RCC 7860 (cell line): ENCODE data around the gene RTN4IP1.

Experiments
- DNase-seq: peaks from one replicate; pipeline ENCODE4 v3.0.0-alpha.2; 2015; ENCODE audit warnings: low spot score
- FAIRE-seq: peaks from 2 replicates; lab custom pipeline; 2012; peaks lifted over from hg19 to GRCh38; lab: Jason Lieb, UNC

Gene RTN4IP1, protein sequence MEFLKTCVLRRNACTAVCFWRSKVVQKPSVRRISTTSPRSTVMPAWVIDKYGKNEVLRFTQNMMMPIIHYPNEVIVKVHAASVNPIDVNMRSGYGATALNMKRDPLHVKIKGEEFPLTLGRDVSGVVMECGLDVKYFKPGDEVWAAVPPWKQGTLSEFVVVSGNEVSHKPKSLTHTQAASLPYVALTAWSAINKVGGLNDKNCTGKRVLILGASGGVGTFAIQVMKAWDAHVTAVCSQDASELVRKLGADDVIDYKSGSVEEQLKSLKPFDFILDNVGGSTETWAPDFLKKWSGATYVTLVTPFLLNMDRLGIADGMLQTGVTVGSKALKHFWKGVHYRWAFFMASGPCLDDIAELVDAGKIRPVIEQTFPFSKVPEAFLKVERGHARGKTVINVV

DNA sequence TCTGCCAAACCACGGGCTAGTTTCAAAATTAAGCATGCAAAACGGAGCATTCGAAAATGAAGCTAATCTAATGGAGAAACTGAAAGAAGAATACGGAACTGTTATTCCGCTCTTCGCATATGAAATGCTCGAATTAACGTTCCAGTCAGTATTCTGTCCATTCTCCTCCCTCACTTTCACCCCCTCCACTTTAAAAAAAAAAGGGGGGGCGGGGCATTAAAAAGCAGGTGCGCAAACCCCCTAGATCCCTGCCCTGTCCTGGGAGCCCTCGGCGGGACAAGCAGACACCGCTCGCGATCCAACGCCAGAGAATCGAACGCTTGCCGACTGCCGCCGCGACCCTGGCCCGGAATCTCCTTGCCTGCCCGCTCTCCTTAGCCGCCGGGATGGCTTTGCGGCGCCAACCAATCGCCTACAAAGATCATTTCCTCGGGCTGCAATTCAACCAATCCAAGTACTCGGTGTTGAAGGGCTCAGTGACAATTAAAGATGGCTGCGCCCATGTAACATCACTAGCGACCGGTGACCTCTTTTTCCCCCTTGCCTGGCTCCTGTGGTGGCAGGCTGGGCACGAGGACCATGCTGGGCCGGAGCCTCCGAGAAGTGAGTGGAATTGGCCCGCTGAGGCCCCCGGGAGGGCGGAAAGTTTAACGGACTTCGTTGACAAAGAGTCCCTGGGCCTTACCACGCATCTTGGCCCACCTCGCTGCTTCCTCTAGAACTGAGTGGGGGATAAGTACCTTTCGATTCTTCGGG, at the start of gene RTN4IP1, which contains the start of gene QRSL1:
Gene RTN4IP1 (minus strand): TSS at position 396 of the 756 bp plus-strand sequence. CDS start 477 bp downstream, outside the sequence.
Gene QRSL1 (plus strand): TSS at position 476 of the 756 bp plus-strand sequence. CDS start 104 bp downstream, at position 580.
- DNase-seq, result peak; percentile 81
- FAIRE-seq, result peak; percentile 34

DNA sequence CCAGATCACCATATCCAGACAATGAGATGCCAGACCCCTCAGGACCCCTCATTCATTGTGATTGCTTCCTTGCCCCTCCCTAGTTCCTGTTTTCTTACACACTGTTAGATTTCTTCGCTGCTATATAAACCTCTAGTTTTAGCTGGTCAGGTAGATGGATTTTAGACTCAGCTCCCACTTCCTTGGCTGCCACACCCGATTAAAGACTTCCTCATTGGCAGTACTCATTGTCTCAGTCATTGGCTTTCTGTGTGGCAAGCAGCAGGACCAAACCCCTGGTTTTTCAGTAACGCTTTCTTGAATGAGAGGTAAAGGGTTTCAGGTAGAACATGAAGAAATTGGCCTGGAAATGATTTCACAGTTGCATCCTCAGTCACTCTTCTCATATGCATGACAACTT, 48.0 kb upstream of the RTN4IP1 start:
- DNase-seq (no peak), FAIRE-seq (no peak)

DNA sequence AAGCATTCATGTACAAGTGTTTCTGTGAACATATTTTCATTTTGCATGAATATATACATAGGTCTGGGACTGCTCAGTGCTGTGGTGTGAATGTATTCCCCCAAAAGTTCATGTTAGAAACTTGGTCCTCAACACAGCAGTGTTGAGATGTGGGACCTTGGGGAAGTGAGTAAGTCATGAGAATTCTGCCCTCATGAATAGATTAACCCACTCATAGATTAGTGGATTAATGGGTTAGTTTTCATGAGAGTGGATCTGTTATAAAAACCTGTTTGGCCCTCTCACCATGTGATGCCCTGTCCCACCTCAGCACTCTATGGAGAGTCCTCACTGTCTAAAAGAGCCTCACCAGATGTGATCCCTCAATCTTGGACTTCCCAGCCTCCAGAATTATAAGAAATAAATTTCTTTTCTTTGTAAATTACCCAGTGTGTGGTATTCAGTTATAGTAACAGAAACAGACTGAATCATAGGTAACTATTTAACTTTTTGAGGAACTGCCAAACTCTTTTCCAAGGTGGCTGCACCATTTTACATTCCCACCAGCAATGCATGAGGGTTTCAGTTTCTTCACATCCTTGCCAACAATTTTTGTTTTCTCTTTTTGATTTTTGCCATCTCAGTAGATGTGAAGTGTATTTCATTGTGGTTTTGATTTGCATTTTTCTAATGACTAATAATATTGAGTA, 45.4 kb upstream of the RTN4IP1 start:
- DNase-seq, result peak; percentile 55
- FAIRE-seq, result peak; percentile 94

DNA sequence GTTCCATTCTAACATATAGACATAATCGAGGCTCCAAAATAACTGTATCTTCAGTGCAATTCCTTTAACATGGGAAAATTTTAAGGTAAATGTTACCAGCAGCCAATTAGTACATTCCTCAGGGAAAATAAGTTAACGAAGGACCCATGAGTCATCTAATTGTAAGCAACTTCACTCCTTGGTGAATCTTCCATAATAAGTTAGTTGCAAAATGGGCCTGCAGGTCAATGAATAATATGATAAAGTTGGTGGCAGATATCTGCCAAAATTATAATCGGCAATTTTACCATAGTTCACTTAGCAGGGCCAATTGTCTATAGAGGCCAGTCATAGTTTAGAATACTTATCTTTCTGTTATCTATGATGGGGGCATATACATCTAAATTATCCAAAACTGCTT, 42.4 kb upstream of the RTN4IP1 start:
- DNase-seq, result no peak

DNA sequence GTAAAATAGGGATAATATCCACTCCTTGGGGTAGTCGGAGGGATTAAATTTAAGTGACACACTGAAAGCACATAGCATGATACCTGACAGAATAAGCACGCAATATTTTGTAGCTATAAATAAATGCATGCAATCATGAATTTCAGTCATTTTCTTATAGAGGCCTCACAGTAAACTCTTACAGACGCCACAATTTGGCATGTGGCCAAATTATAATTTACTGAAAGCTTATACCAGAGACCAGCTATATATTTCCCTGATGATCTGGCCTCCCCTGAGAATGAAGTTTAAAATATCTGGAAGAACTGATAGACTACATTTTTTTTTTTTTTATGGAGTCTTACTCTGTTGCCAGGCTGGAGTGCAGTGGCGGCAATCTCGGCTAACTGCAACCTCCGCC, 40.9 kb upstream of the RTN4IP1 start:
- FAIRE-seq (no peak), DNase-seq (no peak)

More for the DNA sequence above, 42.4 kb upstream of the RTN4IP1 start:
- no peak for FAIRE-seq

DNA sequence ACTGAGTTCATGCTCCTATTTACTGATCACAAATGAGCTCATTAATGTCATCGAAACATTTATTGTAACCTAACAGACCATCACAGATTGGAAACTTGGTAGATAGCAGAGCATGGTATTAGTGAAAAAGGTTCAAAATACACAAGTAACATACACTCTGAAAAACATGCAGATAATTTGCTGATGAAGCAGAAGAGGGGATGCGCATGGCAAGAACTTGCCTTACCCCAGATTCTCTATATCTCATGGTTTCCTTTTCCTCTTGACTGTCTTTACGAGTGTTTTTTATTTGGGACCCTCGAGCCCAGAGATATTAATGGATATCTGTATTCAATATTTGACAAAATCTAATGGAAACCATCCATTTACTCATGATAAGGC, 37.7 kb upstream of the RTN4IP1 start:
- FAIRE-seq, result no peak
- no peak for DNase-seq

DNA sequence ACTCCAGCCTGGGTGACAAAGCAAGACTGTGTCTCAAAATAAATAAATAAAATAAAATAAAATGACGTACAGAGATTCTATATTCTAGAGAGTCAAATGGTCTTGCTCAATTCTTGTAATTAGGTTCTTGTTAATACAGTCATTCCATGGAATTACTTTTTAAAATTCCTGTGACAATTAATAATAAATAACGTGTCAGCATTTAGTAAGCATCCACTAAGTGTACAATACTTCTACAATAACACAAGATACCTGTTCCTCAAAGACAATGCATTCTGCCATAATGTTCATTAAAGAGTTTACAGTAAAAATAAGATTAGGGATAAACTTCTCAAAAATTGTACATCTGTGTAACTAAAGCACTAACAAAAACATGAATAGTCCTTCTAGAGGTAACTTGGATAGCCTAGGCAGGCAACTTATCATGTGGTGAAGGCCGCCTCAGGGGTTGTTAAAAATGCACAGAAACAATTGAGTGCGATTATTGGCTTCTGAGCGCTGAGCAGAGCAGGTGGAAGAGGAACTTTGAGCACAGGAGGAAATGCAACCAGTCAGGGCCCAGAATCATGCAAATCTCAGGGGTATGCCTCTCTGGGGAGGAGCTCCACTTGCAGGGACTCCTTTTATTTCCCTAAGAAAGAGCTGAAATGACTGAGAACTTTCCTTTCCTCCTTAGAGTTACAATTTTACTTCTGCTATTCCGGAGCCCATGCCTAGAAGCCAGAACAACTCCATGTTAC, 37.2 kb upstream of the RTN4IP1 start:
- no peak for FAIRE-seq
- DNase-seq, result no peak

DNA sequence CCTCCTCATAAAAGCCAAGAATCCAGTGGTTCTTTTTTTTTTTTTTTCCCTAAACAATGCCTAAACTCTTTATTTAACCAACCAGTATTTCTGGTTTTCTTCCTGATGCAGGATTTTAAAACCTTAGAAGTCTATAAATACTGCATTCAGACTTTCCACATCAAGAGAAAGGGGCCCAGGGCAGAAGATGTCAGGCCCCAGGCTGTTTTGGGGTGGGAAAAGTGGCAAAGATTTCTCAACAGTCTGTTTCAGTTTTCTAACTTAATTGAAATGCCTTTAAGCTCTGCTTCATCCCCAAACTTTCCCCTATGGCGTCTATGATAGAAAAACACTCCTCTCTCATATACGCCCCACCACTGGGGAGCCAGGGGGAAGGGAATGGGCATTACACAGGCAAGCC, 33.2 kb upstream of the RTN4IP1 start:
- FAIRE-seq, result no peak
- DNase-seq, result no peak

DNA sequence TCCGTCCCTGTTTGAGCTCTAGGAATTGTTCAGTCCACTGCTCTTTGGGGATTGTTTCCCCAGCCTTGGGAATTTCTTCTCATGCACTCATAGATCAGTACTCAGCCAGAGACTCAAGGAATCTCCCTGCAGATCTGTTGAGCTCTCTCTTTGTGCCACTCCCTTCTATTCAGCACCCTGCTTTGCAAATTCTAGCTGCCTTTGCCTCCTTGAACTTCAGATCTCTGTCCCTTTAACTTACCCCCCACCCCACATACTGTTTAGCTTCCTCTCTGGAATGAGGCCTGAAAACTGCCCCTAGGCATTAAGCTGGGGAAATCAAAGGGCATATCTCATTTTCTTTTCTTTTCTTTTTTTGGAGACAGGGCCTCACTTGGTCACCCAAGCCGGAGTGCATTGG, 30.6 kb upstream of the RTN4IP1 start:
- FAIRE-seq, result no peak
- no peak for DNase-seq

DNA sequence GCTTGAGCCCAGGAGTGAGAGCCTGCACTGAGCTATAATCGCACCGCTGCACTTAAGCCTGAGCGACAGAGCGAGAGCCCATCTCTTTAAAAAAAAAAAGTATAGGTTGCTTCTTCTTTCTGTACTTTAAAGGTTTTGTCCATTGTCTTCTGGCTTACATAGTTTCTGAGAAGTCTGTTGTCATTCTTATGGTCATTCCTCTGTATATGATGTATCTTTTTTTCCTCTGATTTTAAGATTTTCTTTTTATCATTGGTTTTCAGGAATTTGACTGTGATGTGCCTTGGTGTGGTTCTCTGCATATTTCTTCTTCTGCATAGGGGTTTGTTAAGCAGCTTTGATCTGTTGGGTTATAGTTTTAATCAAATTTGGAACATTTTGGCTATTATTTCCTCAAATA, 29.2 kb upstream of the RTN4IP1 start:
- FAIRE-seq (no peak), DNase-seq (no peak)

DNA sequence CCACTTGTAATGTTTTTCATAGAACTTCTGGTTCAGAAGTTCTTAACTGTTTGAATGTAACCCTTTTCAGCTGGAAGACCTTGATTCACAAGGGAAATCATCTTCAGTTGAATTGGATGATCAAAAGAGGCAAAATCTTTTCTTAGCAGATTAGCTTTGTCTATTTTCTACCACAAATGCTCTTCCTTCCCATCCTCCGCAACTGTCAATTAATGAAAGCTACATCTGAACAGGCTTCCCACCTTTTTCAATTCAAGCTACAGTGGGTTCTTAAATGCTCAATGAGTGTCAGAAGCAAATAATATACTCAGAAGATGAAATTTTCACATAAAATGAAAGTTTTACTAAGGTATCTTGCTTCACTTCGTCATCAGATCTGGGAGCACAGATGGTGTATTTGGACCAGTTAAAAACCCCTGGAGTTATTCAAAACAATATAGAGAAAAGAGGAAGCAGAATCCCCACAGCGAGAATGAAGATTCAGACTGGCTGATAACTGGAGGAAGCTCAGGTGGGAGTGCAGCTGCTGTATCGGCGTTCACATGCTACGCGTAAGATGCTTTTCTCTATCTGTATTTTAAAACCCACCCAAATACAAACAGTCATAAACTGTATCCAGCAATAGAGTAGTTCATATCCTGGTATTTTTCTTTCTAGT, 19.5 kb upstream of the RTN4IP1 start:
- DNase-seq (no peak), FAIRE-seq (no peak)

DNA sequence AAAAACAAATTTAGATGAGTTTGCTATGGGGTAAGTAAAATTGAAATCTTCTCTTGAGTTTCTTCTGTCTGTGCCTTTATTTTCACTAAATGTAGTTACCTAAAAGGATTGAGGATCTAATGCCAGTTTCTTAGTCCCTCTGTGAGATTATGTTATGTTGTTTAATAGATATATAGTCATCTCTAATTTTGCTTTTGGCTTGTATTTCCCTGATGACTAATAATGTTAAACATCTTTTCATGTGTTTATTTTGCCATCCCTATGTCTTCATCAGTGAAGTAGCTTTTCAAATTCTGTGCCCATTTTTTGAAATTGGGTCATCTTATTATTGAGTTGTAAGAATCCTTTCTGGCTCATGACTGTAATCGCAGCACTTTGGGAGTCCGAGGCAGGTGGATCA, 13.8 kb upstream of the RTN4IP1 start:
- FAIRE-seq (no peak), DNase-seq (no peak)

DNA sequence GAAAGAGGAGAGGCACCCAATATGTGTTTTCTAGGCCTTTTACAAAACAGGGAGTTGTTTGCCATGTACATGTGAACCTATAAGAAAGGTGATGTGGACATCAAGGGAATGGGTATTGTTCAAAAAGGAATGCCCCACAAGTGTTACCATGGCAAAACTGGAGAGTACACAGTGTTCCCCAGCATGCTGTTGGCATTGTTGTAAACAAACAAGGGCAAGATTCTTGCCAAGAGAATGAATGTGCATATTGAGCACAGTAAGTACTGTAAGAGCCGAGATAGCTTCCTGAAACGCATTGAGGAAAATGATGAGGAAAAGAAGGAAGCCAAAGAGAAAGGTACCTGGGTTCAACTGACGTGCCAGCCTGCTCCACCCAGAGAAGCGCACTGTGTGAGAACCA, 13.2 kb upstream of the RTN4IP1 start:
- FAIRE-seq, result no peak

DNA sequence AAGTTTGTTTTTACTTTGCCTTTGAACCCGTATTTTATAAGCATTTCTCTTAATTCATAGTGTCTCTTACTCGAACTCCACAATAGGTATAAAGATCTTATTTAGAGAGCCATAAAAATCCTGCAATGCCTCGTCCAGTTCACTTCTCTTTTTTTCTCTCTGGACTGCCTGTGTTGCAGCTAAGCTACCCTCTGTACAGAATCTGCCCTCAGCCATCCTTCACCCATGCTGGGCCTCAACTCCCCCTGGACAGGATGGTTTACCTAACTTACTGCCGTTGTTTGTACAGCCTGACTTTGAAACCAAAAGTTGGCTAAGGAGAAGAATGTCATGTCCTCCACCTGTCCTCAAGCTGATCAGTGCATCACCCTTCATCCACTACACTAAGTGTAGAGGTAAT, 10.5 kb upstream of the RTN4IP1 start:
- DNase-seq (no peak), FAIRE-seq (no peak)

More for the DNA sequence above, 13.2 kb upstream of the RTN4IP1 start:
- no peak for DNase-seq

DNA sequence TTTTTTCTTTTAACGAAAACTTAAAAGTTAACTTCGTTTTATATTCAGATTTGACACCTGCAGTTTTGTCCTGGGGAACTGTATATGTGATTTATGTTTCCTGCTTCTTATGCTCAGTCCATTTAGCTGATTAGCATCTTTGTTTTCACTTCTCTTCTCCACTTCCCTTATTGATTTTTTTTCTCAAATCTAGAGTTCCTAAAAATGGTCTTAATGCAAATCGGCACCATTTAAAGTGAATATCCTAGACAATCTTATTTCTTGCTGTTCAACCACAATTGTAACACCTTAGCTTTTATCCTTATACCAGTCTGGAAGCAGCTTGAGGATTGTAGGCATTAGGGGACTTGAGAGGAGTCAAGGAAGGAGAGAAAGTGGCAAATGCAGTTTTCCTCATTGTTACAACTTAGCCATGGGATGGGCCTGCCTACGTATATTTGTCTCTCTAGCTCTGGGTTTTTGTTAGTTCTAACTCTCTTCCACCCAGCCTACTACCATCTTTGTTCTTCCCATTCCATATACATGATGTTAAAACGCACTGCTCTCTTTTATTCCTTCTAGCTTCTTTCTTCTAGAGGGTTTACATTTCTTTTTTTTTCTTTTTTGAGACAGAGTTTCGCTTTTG, 8.5 kb upstream of the RTN4IP1 start:
- no peak for FAIRE-seq

DNA sequence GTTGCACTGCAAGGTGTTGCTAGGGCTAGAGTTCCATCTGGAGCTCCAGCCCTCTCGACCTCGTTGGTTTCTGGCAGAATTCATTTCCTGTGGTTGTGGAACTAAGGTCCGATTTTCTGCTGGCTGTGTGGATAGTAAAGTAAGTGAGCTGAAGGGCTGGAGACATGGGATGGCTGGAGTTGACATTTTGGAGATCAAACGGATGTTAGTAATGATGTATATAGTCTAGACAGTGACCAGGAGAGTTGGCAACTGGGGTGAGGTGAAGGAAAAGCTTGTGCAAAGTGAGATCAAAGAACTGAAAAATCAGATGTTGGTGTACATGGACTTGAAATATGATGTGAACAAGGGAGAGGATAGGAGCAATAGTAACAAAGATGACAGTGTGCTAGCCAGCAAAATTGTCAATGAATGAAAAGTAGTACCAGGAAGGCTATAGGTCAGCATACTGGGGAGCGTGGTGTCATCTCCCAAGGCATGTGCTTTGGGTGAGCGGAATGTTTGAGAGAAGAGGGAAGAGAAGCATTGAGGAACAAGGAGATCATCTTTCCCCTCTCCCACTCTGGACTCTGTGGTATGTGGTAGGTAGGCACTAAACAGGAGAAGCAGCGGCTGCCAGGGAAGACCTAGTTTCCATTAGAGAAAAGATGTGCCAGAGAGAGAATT, 7.9 kb upstream of the RTN4IP1 start:
- no peak for DNase-seq
- no peak for FAIRE-seq

More for the DNA sequence above, 8.5 kb upstream of the RTN4IP1 start:
- no peak for DNase-seq

DNA sequence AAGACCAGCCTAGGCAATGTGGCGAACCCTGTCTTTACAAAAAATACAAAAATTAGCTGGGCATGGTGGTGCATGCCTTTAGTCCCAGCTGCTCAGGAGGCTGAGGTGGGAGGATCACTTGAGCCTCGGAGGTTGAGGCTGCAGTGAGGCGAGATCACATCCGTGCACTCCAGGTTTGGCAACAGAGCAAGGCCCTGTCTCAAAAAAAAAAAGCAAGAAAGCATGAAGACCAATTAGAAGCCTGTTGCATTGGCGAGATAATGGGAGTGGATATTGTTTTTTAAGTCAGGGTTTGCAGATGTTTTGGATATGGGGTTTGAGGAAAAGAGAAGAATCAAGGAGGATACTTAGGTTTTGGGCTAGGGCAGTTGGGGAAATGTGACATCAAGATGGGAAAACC, 5.3 kb upstream of the RTN4IP1 start:
- DNase-seq, result no peak

DNA sequence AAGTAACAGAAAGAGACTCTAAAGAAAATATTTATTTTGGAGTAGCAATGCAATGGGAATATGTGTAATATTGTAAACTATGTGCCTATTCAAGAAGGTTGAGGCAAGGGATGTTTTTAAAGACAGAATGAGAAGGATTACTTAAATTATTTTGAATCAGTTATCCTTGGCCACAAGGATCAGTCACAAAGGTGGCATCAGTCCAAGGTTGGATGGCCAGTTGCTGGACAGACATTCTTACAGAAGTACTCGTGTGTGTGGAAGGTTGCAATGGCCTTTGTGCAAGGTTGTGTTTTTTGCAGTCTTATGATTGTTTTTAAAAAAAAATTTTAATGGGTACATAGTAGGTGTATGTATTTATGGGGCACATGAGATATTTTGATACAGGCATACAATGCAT, 2.0 kb upstream of the RTN4IP1 start:
- peak; percentile 73 for FAIRE-seq
- DNase-seq, result peak; percentile 28

More for the DNA sequence above, 5.3 kb upstream of the RTN4IP1 start:
- FAIRE-seq, result no peak

DNA sequence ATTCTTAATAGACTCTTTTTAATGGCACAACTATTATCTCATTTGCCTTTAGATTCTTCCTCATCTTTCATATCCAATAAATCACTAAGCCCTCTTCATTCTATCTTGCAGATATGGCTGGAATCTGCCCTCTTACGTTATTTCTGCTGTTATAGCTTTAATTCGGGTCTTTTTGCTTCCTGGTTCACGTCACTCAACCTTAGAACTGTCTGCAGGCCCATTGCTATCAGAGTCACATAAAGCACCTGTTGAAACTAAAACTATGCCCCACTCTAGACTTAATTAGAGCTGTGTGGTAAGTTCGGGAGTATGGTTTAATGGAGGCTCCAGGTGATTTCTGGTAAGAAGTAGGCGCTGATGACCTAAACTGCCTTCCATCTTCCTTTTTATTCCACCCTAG, 1.1 kb upstream of the RTN4IP1 start:
- no peak for DNase-seq
- no peak for FAIRE-seq
